GM18867 (cell line): ENCODE results near the gene NUP153.

Experiments
- ATAC-seq: cut with Tn5 transposase; IDR thresholded peaks from one replicate; pipeline ENCODE4 v1.9.1; 2021; ENCODE audit warnings: mild to moderate bottlenecking, moderate library complexity; ENCODE audit not compliant: unreplicated experiment

NUP153 gene

DNA sequence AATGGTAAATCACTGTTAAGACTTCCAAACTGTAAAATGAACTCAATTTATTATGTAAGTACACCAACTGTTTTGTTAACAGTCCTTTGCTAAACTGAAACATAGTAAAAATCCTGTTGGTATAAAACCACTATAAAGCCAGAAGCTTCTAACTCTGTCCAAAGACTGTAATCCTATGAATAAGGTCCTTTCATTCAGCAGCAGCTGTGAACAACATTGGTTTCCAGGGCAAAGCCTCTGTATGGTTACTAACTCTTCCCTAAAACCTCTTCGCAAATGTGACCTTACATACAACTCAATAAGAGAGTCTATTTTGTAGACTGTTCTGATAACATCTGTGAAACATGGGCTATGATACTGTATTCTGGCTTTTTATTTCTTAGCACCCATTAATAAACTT lies 40.1 kb downstream of the NUP153 start:
- ATAC-seq, result no peak

DNA sequence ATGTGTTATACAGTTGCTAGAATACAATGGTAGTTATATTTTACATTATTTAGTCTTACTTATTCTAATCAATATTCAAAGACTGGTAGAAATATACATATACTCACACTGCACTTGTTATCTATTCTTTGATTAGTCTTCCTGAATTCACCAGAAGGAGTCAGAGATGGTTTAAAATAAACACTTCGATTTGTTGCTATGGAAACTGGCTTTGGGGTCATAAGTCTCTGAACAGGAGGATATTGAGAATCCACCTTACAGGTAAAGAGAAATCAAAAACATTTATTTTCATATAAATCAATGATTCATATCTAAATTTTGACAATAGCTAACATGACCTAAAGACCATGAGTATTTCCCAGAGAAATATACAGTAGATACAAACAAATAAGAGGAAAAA lies 41.6 kb downstream of the NUP153 start:
- ATAC-seq, result no peak

DNA sequence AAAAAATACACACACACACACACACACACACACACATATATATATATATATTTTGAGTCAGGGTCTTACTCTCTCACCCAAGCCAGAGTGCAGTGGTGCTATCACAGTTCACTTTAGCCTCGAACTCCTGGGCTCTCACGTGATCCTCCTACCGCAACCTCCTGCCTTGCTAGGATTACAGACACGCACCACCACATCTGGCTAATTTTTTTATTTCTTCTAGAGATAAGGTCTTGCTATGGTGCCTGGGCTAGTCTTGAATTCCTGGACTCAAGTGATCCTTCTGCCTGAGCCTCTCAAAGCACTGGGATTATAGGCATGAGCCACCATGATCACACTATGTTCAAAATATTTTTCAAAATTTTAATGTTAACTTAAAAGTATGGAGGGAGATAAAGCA lies 43.5 kb downstream of the NUP153 start:
- no peak for ATAC-seq

DNA sequence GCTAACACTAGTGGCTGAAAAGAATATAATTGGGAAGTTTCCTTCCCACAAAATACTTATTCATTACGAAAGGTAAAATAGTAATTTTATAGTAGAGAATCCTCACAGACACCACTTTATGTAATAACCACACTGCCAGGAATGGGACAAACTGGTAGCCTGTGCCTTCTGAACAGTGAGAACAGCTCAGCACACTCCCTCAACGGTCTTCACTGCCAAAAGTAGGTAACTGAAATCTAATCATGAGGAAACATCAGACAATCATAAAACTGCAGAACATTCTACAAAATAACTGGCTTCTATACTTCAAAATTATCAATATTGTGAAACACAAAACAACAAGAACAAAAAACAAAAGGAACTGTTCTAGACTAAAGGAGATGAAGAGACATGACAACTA lies 44.1 kb downstream of the NUP153 start:
- no peak for ATAC-seq

DNA sequence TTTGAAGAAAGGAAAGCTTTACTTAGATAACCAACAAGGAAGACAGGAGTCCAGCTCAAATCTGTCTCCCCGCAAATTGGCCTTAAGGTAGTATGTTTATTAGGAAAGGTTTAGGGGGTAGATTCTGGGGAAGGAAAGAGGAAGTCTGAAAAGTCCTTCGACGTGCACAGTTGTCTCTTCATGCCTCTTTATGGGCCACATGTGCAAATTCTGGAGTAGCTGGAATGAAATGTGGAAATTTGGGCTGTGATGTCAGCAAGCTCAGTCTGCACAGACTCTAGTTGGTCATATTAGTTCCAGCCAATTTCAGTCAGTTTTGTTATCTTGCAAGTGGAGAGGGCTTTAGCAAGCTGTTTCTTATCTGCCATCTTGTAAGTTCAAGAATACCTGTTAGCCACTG lies 50.1 kb downstream of the NUP153 start:
- ATAC-seq, result no peak

DNA sequence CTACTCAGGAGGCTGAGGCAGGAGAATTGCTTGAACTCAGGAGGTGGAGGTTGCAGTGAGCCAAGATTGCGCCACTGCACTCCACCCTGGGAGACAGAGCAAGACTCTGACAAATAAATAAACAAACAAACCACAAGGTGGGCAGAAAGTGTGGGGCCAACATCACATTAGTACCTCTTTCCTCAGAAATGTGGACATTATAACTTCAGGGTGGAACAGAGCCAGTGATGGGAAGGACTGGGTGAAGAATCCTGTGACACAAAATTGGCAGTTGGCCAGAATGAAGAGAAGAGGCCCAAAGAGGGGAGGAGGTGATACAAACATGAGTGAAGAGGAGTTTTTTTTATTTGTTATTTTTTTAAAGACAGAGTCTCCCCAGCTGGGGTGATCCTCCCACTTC lies 50.6 kb downstream of the NUP153 start:
- no peak for ATAC-seq

DNA sequence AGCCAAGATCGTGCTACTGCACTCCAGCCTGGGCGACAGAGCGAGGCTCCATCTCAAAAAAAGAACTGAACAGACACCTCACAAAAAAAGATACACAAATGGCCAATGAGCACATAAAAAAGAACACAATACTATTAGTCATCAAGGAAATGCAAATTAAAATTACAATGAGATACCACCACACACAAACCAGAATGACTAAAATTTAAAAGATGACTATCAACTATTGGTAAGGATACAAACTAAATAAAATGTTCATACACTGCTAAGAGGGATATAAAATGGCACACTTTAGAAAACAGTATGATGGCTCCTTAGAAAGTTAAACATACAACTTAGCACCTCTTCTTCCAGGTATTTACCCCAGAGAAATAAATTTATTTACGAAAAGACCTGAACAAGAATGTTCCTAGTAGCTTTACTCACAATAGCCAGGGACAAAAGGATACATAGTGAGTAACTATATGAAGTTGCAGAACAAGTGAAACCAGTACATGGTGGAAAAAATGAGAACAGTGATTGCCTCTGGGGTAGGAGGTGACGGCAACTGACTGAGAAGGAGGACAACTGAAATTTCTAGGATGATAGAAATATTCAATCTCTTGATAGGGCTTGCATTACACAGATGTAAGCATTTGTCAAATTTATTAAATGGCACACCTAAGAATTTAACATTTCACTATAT lies 53.4 kb downstream of the NUP153 start:
- no peak for ATAC-seq

DNA sequence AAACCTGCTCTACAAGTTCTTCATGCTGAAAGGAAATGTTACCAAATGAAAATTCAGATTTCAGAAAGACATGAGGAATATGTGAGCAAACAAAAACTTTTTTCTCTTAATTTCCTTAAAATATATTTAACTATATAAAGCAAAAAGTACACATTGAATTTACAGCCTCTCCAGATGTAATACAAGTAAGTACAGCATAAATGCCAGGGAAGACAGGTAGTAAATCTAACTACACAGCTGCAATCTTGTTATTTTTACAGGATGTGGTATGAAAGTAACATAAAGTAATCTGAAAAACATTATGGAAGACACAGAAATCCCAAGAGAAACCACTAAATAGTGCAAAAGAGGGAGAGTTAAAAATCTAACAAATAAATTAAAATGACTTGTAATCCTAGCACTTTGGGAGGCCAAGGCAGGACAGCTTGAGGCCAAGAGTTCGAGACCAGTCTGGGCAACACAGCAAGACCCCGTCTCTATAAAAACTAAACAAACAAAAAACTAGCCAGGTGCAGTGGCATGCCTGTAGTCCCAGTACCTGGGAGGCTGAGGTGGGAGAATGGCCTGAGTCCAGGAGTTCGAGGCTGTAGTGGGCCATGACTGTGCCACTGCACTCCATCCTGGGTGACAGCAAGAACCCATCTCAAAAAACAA lies 55.9 kb downstream of the NUP153 start:
- ATAC-seq, result no peak

DNA sequence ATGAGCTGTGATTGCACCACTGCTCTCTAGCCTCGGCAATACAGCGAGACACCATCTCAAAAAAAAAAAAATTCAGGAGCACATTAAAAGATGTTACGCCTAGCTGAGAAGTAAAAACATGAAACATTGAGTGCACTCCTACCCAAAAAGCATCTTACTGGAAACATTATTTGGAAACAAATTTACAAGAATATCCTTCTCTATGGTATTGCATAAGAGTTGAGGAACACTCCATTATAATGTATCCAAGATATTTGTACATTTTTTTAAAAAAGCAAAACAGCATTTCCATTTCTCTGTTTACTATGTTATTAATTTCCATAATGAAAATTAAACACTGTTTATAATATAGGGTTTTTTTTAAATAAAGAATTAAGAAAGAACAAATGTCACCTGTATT lies 58.0 kb downstream of the NUP153 start:
- no peak for ATAC-seq

DNA sequence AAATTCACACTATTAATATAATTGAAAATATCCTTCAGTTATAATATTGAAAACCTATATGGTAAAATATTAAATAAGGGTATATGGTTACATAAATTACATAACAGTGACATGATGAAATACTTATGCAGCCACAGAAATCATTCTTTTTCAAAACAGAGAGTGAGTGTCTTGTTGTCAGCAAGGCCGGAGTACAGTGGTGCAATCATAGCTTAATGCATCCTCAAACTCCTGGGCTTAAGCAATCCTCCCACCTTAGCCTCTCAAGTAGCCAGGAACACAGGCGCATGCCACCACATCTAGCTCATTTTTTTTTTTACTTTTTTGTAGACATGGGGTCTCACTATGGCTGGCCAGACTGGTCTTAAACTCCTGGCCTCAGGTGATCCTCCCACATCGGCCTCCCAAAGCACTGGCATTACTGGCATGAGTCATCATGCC lies 66.2 kb downstream of the NUP153 start:
- no peak for ATAC-seq

DNA sequence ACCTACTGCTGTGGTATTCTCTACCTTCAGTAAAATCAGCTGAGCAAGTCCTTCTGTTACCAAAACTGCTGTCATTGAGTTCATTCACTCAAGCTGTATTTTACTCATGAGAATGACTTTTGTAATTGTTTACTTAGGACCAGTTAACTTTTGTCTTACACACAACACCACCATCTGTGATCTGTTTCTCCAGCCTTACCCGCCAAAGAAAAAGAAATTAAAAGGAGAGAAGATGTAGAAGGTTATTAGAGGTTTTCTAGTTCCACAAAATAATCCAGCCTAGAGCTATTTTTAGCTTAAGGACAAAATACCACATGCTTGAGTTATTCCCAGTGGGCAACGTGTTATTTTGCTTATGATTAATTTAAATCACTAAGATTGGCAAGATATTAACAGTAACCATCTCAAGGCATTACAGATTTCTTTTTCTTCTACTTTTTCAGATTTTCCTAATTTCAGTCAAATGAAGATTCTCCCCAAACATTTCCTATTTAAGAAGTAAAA lies 68.5 kb downstream of the NUP153 start:
- no peak for ATAC-seq

DNA sequence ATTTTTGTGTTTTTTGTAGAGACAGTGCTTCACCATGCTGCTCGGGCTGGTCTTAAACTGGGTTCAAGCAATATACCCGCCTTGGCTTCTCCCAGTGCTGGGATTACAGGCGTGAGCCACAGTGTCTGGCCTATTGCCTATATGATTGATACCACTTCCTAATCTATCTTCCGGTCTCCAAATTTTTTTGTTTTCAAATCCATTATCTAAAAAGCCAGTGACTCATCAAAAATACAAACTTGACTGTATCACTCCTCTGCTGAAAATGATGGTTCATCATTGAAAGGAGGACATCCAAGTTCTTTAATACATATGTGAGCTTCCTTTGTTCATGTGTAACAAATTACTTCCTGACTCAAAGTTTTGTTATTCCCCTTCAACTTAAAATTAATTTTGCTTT lies 71.2 kb downstream of the NUP153 start:
- ATAC-seq, result no peak

DNA sequence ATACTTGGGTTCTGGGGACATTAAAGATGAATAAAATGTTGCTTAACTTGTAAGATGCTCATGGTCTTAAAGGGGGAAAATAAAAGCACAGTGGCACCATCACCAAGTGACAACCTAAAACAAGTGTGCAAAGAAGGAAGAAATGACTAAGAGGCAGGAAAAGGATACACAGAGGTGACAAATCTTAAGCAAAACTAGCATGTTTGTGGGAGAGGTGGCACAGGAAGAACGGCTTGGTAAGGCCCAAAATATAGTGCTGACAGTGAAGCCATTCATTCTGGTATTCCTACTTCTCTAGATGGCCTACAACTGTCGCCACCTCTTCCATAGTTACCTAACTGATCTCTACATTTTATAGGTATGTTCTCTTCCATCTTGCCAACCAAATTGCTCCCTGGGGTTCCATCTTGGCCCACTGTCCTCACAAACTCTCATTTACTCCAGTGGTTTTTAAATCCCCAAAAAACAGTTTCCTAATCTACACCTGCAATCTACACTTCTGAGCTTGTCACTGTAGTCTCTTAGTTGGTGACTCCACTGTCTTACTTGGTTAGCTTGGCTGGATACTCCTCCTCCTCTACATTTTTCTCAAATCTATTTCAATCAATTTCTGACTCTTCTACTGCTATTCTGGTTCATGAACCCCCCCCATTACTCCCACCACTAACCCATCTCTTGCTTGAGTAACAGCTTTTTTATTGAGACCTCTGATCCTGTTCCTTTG lies 73.1 kb downstream of the NUP153 start:
- peak; percentile 63 for ATAC-seq

DNA sequence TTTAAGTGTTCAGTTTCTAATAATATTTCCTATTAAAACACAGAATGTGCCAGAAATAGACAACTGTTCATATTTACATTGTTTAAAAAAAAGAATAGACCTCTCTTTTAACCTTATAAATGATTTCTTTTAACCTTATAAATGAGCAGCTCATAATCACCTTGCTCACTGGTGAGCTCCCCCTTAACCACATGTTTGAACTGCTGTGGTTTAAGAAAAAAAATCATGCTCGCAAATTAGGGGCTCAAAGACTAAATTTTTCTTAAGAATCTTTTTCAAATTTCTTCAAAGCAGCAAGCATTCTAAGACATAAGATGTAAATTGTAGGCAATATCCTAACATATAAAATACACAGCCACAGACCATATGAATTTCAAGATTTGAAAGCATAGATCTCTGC lies 73.8 kb downstream of the NUP153 start:
- no peak for ATAC-seq

DNA sequence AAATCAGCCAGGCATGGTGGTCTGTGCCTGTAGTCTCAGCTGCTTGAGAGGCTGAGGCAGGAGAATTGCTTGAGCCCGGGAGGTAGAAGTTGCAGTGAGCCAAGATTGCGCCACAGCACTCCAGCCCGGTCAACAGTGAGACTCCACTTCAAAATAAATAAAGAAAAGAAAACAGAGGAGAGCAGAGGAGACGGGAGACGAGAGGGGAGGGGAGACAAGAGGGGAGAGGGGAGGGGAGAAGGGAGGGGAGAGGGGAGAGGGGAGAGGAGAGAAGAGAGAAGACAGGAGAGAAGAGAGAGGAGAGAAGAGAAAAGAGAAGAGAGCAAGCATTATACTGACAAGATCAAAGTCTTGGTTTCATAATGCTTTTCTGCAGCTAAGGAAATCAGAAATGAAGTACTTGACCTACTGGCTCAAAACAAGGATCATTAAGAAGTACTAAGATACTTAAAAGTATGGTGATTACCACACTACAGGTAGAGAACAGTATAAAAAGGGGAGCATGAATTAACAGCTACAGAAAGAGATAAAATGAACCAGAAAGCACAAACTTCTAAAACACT lies 76.1 kb downstream of the NUP153 start:
- ATAC-seq, result no peak

DNA sequence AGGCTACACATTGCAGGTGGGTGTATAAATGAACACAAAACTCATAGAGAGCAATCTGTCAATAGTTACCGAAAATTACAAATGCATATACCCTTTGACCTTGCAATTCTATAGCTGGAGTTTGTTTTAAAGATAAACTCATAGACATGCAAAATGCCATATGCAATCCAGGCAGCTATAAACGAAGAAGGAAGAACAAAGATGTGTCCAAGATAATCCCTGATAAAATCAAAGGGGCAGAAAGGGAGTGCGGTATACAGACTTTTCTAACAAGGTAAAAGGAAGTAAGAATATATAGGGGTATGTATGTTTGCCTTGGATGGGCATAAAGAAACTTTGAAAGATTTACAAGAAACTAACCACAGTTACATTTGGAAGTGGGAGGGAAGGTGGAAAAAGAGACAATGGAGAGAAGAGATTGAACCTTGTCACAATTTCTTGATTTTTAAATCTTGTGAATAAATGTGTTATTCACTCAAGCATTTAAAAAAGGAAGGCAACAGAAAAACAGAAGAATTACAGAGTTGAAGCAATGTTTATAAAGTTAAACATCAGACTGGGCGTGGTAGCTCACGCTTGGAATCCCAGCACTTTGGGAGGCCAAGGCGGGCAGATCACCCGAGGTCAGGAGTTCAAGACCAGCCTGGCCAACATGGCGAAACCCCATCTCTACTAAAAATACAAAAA lies 76.8 kb downstream of the NUP153 start:
- ATAC-seq, result no peak

DNA sequence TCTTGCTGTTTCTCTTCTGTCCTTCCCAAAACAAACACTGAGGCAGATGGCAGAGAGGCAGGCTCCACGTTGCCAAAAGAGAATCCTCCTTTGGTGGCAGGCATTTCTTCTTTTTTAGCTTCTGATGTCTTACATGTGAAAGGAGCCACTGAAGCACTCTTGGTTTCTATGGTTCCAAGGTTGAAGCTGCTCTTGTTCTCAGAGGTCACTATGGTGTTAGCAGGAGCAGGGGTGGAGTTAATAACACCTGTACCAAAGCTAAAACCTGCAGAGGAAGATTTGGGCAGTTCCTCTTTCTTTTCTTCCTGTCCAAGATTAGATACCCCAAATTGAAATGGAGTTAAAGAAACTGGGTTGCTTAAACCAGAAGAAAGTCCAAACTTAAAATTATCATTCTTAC lies 77.9 kb downstream of the NUP153 start:
- ATAC-seq, result peak; percentile 90

DNA sequence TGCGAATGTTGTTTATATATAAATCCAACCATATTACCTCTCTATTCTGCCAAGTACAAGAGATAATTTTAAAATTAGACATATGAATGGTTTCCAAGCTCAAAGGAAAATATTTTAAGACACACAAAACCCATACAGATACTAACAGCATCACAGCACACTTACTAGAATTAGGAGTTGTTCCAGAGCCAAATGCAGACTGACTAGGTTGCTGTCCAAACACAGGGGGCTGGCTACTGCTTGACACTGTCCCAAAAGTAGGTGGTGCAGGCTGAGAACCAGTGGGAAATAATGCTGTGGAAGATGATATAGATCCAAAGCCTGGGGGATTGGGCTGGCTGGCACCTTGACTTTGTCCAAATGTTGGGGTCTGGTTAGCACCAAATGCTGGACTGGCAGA lies 82.3 kb downstream of the NUP153 start:
- ATAC-seq, result no peak

DNA sequence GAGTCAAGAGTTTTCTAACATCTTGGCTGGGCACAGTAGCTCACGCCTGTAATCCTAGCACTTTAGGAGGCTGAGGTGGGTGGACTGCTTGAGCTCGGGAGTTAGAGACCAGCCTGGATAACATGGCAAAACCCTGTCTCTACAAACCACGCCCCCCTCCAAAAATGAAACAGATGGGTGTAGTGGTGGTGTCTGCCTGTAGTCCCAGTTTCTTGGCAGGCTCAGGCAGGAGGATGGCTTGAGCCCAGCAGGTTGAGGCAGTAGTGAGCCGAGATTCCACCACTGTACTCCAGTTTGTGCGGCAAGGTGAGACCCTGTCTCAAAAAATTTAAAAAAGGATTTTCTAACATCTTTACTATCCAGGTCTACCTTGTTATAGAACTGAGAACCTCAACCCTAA lies 84.6 kb downstream of the NUP153 start:
- ATAC-seq, result no peak

DNA sequence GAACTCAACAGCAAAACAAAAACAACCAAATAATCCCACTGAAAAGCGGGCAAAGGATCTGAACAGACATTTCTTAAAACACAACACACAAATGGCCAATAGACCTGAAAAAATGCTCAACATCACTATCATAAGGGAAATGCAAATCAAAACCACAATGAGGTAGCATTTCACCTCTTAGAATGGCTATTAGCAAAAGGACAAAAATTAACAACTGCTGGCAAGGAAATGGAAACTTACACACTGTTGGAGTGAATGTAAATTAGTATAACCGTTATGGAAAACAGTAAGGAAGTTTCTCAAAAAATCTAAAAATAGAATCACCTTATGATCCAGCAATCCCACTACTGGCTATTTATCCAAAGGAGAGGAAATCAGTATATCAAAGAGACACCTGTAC lies 85.7 kb downstream of the NUP153 start:
- ATAC-seq, result peak; percentile 92

DNA sequence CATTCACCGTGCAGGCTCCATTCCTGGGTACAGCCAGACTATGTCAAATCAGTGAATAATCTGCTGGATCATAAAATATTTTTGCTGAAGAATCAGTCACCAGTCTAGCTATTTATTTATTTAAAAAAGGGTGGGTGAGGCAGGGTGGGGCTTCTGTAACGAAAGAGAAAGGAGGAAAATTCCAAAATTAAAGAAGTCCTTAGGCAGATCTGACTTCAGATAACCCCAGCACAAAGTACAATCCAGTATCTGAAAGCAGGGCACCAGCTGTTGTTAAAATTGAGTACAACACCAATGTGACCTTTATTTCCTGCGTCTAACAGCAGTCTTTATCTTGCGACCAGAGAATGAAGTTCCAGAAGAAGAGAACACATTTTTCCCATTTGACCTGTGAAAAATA lies 90.9 kb downstream of the NUP153 start:
- no peak for ATAC-seq
